Calu3 (cell line): ENCODE measurements around the gene FBXL15. TPM values are rescaled to one million over a fixed set of nuclear protein-coding genes. Genes with fewer than 3 reads are reported as not detected.

Experiments used
- BruUV-seq: library from RNA; stranded (reverse); fragments of 400-500 nt; replicated peaks from 2 replicates; lab custom pipeline; 2021; lab: Mats Ljungman, UMichigan
- CTCF ChIA-PET: fragments of 300-600 bp; sonication (Branson Sonifier 250); formaldehyde crosslinking; loops from one replicate; lab custom pipeline; 2022; ENCODE audit warnings: antibody characterized with exemption; lab: Charles Lee
- DNase-seq: peaks from one replicate; pipeline ENCODE4 v3.0.0; 2022
- H3K27ac Mint-ChIP-seq: one replicate; pipeline ENCODE4 v1.8.0; 2022; ENCODE audit warnings: mixed read lengths; ENCODE audit not compliant: unreplicated experiment
- H3K27me3 Mint-ChIP-seq: one replicate; pipeline ENCODE4 v1.8.0; 2022; ENCODE audit warnings: mixed read lengths; ENCODE audit not compliant: unreplicated experiment
- H3K36me3 Mint-ChIP-seq: one replicate; pipeline ENCODE4 v1.8.0; 2022; ENCODE audit warnings: mild to moderate bottlenecking, moderate library complexity, mixed read lengths; ENCODE audit not compliant: insufficient read depth, unreplicated experiment
- H3K4me1 Mint-ChIP-seq: one replicate; pipeline ENCODE4 v1.8.0; 2022; ENCODE audit warnings: mild to moderate bottlenecking, low read depth, mixed read lengths; ENCODE audit not compliant: unreplicated experiment
- H3K4me3 Mint-ChIP-seq: one replicate; pipeline ENCODE4 v1.8.0; 2022; ENCODE audit warnings: mild to moderate bottlenecking, low read depth, moderate library complexity, mixed read lengths; ENCODE audit not compliant: unreplicated experiment
- H3K9me3 Mint-ChIP-seq: one replicate; pipeline ENCODE4 v1.8.0; 2022; ENCODE audit warnings: low read depth, mixed read lengths; ENCODE audit not compliant: unreplicated experiment
- intact Hi-C: fragments of 100-400 bp; cut with micrococcal nuclease; formaldehyde crosslinking; loops from one replicate; pipeline ENCODE4 v1.10.0; 2022; ENCODE audit not compliant: unreplicated experiment
- total RNA-seq: library from RNA; stranded (reverse); gene quantifications from 2 replicates; pipeline ENCODE4 v1.2.3, GENCODE V29; 2022
- TF ChIP-seq, protein P1 (sequence below): fragments of 200-600 bp; IDR thresholded peaks from one replicate; pipeline ENCODE4 v1.8.0; 2022; ENCODE audit warnings: antibody characterized with exemption; ENCODE audit not compliant: unreplicated experiment

Gene FBXL15
- total RNA-seq, 1 experiment from 2014 or later: 6.4 TPM

DNA sequence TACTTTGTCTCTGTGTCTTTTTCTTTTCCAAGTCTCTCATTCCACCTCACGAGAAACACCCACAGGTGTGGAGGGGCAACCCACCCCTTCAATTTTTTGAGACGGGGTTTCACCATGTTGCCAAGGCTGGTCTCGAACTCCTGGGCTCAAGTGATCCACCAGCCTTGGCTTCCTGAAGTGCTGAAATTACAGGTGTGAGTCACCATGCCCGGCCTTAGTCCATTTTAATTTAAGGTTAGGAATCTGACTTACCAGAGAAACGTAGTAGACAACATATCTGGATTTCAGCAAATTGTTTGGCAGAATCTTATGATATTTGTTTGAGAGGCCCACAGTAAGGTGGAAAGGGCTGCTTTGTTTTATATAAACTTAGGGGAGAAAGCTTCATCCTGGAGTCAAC, 28.3 kb upstream of the FBXL15 start:
- TF ChIP-seq, protein P1, sequence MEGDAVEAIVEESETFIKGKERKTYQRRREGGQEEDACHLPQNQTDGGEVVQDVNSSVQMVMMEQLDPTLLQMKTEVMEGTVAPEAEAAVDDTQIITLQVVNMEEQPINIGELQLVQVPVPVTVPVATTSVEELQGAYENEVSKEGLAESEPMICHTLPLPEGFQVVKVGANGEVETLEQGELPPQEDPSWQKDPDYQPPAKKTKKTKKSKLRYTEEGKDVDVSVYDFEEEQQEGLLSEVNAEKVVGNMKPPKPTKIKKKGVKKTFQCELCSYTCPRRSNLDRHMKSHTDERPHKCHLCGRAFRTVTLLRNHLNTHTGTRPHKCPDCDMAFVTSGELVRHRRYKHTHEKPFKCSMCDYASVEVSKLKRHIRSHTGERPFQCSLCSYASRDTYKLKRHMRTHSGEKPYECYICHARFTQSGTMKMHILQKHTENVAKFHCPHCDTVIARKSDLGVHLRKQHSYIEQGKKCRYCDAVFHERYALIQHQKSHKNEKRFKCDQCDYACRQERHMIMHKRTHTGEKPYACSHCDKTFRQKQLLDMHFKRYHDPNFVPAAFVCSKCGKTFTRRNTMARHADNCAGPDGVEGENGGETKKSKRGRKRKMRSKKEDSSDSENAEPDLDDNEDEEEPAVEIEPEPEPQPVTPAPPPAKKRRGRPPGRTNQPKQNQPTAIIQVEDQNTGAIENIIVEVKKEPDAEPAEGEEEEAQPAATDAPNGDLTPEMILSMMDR: no peak
- no TSS peak for BruUV-seq
- Mint-ChIP-seq H3K27me3 (no peaks in the 10 kb centered on the region), H3K9me3 (no peaks in the 10 kb centered on the region), H3K4me1 (peaks cover 16% of the 10 kb centered on the region), H3K36me3 (peaks cover 30% of the 10 kb centered on the region), H3K27ac (no peak overlapping the region), H3K4me3 (no peak overlapping the region)
- CTCF ChIA-PET: no interaction called here
- intact Hi-C loops: no loop called here
- DNase-seq: no peak

- BruUV-seq: TSS peak; percentile 80
- H3K27me3 Mint-ChIP-seq: no peaks in the 10 kb centered on the region
- H3K4me1 Mint-ChIP-seq: peaks cover 16% of the 10 kb centered on the region
- DNase-seq: no peak
- CTCF ChIA-PET: interaction anchor here (0.9 to 3.3 kb wide), 3 partner anchors 10 to 168 kb away, joined by 3 to 18 read pairs (median 3); partner anchors contain the start of genes ELOVL3 and FBXL15
- TF ChIP-seq, protein P1: peak; percentile 78
- intact Hi-C loops: no loop called here
- H3K4me3 Mint-ChIP-seq: peak overlapping the region; percentile 90
- peaks cover 36% of the 10 kb centered on the region for H3K36me3 Mint-ChIP-seq
- no peaks in the 10 kb centered on the region for H3K9me3 Mint-ChIP-seq
- peak overlapping the region; percentile 88 for H3K27ac Mint-ChIP-seq
Measured at GRCh38 chr10:102393411-102394078, 27.1 kb upstream of the FBXL15 start.

DNA sequence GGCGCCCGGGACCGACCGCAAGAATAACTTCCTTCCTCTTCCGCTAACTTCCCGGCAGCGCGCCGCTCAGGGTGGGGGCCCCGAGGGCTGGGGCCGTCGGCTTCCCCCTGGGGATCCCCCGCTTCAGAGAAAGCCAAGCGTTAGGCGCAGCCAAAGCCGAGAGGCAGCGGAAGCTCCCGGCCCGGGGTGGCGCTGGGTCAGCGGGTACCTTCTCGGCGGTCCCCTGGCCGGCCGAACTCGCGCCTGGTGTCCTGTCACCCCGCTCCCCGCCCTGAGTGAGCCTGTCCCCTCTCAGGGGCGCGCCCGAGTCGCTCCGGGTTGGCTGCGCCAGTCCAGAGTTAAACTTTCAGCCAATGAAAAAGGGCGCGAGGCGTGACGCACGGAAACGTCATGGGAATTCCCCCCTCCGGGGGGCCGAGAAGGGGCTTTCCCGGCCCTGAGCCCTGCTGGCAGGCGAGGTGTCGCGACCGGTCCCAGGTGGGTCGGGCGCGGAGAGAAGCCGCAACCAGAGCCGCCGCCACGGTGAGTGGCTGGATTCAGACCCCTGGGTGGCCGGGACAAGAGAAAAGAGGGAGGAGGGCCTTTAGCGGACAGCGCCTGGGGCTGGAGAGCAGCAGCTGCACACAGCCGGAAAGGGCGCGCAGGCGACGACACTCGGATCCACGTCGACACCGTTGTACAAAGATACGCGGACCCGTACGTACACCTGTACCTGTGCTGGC, 26.4 kb upstream of the FBXL15 start:
- intact Hi-C loops: no loop called here

DNA sequence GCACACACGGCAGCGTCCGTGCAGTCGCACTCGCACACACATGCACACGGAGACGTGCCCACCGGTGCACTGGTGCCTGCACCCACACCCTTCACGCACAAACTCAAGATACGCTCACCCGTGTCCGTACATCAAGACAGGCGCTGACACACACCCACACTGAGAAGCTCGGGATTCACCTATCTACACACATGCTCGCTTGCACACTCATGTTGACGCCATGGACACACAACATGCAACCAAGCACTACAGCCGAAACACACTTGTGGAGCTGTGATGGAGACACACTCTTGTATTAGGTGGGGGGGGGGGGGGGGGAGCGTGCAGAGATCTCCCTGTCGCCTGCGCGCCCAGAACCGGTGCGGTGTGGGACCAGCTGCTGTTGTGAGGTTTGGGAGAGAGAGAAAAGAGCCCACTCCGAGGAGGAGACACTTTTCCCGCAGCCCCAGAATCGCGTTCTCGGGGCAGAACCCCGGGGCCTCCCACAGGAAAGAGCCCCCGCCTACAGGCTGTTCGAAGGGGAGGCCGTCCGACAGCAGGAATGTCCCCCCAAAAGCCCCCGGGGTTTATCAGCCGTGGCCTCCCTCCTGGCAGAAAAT, 25.7 kb upstream of the FBXL15 start:
- intact Hi-C loops: no loop called here
- CTCF ChIA-PET: interaction anchor here (0.8 to 3.3 kb wide), 4 partner anchors 9 to 169 kb away, joined by 3 to 18 read pairs (median 5); partner anchors contain the start of genes ELOVL3 and FBXL15
- Mint-ChIP-seq H3K36me3 (peaks cover 47% of the 10 kb centered on the region), H3K27ac (peak overlapping the region; percentile 88), H3K4me3 (peak overlapping the region; percentile 90), H3K9me3 (no peaks in the 10 kb centered on the region), H3K4me1 (peaks cover 11% of the 10 kb centered on the region), H3K27me3 (no peaks in the 10 kb centered on the region)
- no peak for DNase-seq
- BruUV-seq: TSS peak; percentile 80
- TF ChIP-seq, protein P1: no peak

More for the DNA sequence above, 26.4 kb upstream of the FBXL15 start:
- Mint-ChIP-seq H3K36me3 (peaks cover 41% of the 10 kb centered on the region), H3K4me3 (peak overlapping the region; percentile 90), H3K9me3 (no peaks in the 10 kb centered on the region), H3K27ac (peak overlapping the region; percentile 88), H3K4me1 (peaks cover 16% of the 10 kb centered on the region), H3K27me3 (no peaks in the 10 kb centered on the region)
- TF ChIP-seq, protein P1: peak; percentile 23
- CTCF ChIA-PET: interaction anchor here (0.6 to 3.3 kb wide), 5 partner anchors 9 to 168 kb away, joined by 3 to 18 read pairs (median 7); partner anchors contain the start of genes ELOVL3 and FBXL15
- BruUV-seq: no TSS peak
- peak; percentile 94 for DNase-seq
